Neutrophil (primary cell): Measurements from ENCODE around the gene FAM222A.

Source experiments
- H3K27ac ChIP-seq: fragments of 200-600 bp; sonication (generic); 2 replicates; pipeline ENCODE4 v1.5.1; 2016; ENCODE audit warnings: mild to moderate bottlenecking, moderate library complexity
- H3K27me3 ChIP-seq: fragments of 200-600 bp; sonication (generic); 2 replicates; pipeline ENCODE4 v1.6.0; 2016; ENCODE audit warnings: mild to moderate bottlenecking
- H3K36me3 ChIP-seq: fragments of 200-600 bp; sonication (generic); 2 replicates; pipeline ENCODE4 v1.5.1; 2017
- H3K4me1 ChIP-seq, 2 experiments: fragments of 200-600 bp in 1 of 2; sonication (generic) in 1 of 2; 1 replicate in 1 of 2; 2 replicates in 1 of 2; pipeline versions ENCODE4 v1.5.1 to v1.6.1; 2013 to 2016; ENCODE audit warnings: low read depth in 1 of 2, low read length in 1 of 2, mild to moderate bottlenecking in 1 of 2, moderate library complexity in 1 of 2; ENCODE audit not compliant: control insufficient read depth in 1 of 2, insufficient read depth in 1 of 2
- H3K4me3 ChIP-seq, 2 experiments: fragments of 200-600 bp in 1 of 2; sonication (generic) in 1 of 2; 1 replicate in 1 of 2; 2 replicates in 1 of 2; pipeline ENCODE4 v1.5.1; 2013 to 2016; ENCODE audit warnings: low read depth in 1 of 2, low read length in 1 of 2, mild to moderate bottlenecking in 1 of 2, moderate library complexity in 1 of 2
- H3K9me3 ChIP-seq: fragments of 200-600 bp; sonication (generic); 2 replicates; pipeline ENCODE4 v1.5.1; 2016
- CTCF ChIP-seq: fragments of 200-600 bp; sonication (generic); IDR thresholded peaks from 2 replicates; pipeline ENCODE4 v1.5.1; 2016; ENCODE audit warnings: antibody characterized with exemption

FAM222A gene

DNA sequence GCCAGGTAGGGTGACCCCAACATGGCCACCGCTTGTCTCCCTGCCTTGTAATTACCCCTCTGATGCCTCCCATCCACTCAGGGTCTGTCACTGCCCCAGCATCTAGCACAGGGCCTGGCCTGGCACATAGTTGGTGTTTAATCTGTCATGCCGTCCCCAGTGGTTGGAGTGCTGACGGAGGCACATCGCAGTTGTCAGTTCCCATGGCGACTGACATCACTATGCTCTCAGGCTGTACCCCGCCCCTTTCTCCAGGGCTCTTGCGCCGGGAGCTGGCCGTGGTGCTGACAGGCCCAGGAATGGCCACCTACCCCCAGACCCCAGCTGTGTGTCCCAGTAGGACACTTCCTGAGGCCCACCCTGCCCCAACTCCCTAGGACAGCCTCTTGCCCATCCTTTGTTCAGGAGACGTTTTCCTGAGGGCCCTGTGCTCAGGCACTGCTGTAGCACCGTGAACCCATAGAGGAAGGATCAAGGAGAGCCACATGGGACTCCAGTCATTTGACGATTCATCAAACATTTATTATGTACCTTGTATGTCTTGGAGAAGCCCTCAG lies 23.0 kb downstream of the FAM222A start:
- Histone ChIP-seq H3K36me3 (no peaks in the 10 kb centered on the region), H3K27ac (no peak overlapping the region), H3K4me3 (no peak overlapping the region), H3K9me3 (no peaks in the 10 kb centered on the region), H3K27me3 (peaks cover 82% of the 10 kb centered on the region), H3K4me1 (no peaks in the 10 kb centered on the region)
- TF ChIP-seq CTCF: no peak

- H3K27ac ChIP-seq: no peak overlapping the region
- no peak overlapping the region for H3K4me3 ChIP-seq
- H3K27me3 ChIP-seq: peaks cover 82% of the 10 kb centered on the region
- H3K36me3 ChIP-seq: no peaks in the 10 kb centered on the region
- no peak for TF ChIP-seq CTCF
- H3K4me1 ChIP-seq: no peaks in the 10 kb centered on the region
- H3K9me3 ChIP-seq: no peaks in the 10 kb centered on the region
These were observed 23.5 kb downstream of the FAM222A start for GRCh38 chr12:109737126-109737525.

- no peaks in the 10 kb centered on the region for H3K36me3 ChIP-seq
- H3K4me1 ChIP-seq: no peaks in the 10 kb centered on the region
- no peak for TF ChIP-seq CTCF
- no peak overlapping the region for H3K27ac ChIP-seq
- peaks cover 77% of the 10 kb centered on the region for H3K27me3 ChIP-seq
- H3K4me3 ChIP-seq: no peak overlapping the region
- no peaks in the 10 kb centered on the region for H3K9me3 ChIP-seq
These were observed 24.0 kb downstream of the FAM222A start for GRCh38 chr12:109737631-109738030.

- Histone ChIP-seq H3K27ac (no peak overlapping the region), H3K27me3 (peaks cover 72% of the 10 kb centered on the region), H3K36me3 (no peaks in the 10 kb centered on the region), H3K4me3 (no peak overlapping the region), H3K4me1 (no peaks in the 10 kb centered on the region), H3K9me3 (no peaks in the 10 kb centered on the region)
- TF ChIP-seq CTCF: no peak
These were observed 24.6 kb downstream of the FAM222A start for GRCh38 chr12:109738209-109738608.

DNA sequence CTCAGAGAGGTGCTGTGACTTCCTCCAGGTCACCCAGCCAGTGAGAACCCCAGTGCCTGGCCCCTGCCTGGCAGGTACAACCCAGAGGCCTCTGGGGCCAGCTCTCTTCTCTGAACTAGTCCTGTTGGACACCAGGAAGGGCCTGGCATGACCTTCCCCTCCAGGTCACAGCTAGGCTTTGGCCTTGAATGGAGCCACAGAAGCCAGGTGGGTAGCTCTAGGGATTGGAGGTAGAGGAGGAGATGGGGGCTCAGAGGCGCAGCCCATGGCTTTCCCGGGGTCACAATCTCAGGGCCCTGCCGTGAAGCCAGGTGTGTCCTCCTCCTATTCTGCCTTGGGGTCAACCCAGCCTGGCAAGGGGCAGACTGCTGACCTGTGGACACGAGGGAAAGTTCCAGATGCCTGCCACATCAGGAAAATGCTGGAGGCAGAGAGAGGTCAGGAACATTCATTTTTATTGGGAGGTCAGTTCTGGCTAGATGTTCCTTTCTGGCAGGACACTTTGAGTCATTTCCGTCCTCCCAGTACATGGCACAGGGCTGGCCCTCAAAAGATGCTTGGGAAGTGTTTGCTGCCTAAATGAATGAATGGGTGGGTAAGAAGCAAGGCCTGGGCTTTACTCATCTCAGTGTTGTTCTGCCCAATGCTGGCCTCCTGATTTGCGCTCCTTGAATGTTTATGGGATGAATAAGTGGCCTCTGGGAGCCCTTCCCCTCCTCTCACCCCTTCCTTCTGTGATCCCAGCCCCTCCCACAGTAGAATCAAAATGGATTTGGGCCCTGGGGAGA lies 25.4 kb downstream of the FAM222A start:
- H3K4me3 ChIP-seq: no peak overlapping the region
- no peaks in the 10 kb centered on the region for H3K36me3 ChIP-seq
- no peaks in the 10 kb centered on the region for H3K9me3 ChIP-seq
- no peaks in the 10 kb centered on the region for H3K4me1 ChIP-seq
- H3K27me3 ChIP-seq: peaks cover 63% of the 10 kb centered on the region
- no peak for TF ChIP-seq CTCF
- H3K27ac ChIP-seq: no peak overlapping the region
